Osteoblast (primary cell): ENCODE results near the gene IFT52. TPM values are rescaled to one million over a fixed set of nuclear protein-coding genes. Genes with fewer than 3 reads are reported as not detected.

Experiments used
- DNase-seq: peaks from one replicate; pipeline ENCODE4 v3.0.0; 2011; ENCODE audit warnings: low spot score, mixed read lengths; ENCODE audit not compliant: insufficient read length; ENCODE audit errors: missing footprints
- H2AFZ ChIP-seq: 2 replicates; pipeline ENCODE4 v1.6.0; 2011; ENCODE audit warnings: mild to moderate bottlenecking, low read length
- H3K27ac ChIP-seq: 2 replicates; pipeline ENCODE4 v1.5.1; 2011; ENCODE audit warnings: mild to moderate bottlenecking, low read depth, low read length, moderate library complexity
- H3K27me3 ChIP-seq: 2 replicates; pipeline ENCODE4 v1.6.0; 2012; ENCODE audit warnings: mild to moderate bottlenecking, control low read depth, inconsistent platforms, low read length, moderate library complexity; ENCODE audit not compliant: insufficient read depth
- H3K36me3 ChIP-seq: 2 replicates; pipeline ENCODE4 v1.5.1; 2011; ENCODE audit warnings: mild to moderate bottlenecking, low read length, control low read depth, moderate library complexity; ENCODE audit not compliant: insufficient read depth
- H3K4me1 ChIP-seq: 2 replicates; pipeline ENCODE4 v1.5.1; 2011; ENCODE audit warnings: mild to moderate bottlenecking, low read length, control low read depth, moderate library complexity; ENCODE audit not compliant: insufficient read depth
- H3K4me2 ChIP-seq: 2 replicates; pipeline ENCODE4 v1.6.0; 2011; ENCODE audit warnings: mild to moderate bottlenecking, low read length; ENCODE audit not compliant: insufficient read depth
- H3K4me3 ChIP-seq: fragments of 200-600 bp; sonication (generic); 3 replicates; pipeline ENCODE4 v1.5.1; 2012; ENCODE audit warnings: mild to moderate bottlenecking, low read length, inconsistent platforms; ENCODE audit not compliant: insufficient read depth
- H3K79me2 ChIP-seq: 2 replicates; pipeline ENCODE4 v1.6.0; 2012; ENCODE audit warnings: mild to moderate bottlenecking, low read length, control low read depth, inconsistent platforms; ENCODE audit not compliant: insufficient read depth
- H3K9me3 ChIP-seq: 2 replicates; pipeline ENCODE4 v1.5.1; 2011; ENCODE audit warnings: low read depth, low read length, control low read depth
- H4K20me1 ChIP-seq: 2 replicates; pipeline ENCODE4 v1.6.0; 2012; ENCODE audit warnings: mild to moderate bottlenecking, low read length, control low read depth; ENCODE audit not compliant: insufficient read depth
- CTCF ChIP-seq: IDR thresholded peaks from 2 replicates; pipeline ENCODE4 v1.5.1; 2011; ENCODE audit warnings: mild to moderate bottlenecking, low read depth, low read length, moderate library complexity; ENCODE audit errors: extremely low read depth
- total RNA-seq: library from RNA; depleted of rRNA; stranded (reverse); fragments of >200 nt; gene quantifications from 2 replicates; pipeline ENCODE4 v1.2.3, GENCODE V29; 2012

Gene IFT52
- total RNA-seq, 1 donor, result 63.0 TPM

DNA sequence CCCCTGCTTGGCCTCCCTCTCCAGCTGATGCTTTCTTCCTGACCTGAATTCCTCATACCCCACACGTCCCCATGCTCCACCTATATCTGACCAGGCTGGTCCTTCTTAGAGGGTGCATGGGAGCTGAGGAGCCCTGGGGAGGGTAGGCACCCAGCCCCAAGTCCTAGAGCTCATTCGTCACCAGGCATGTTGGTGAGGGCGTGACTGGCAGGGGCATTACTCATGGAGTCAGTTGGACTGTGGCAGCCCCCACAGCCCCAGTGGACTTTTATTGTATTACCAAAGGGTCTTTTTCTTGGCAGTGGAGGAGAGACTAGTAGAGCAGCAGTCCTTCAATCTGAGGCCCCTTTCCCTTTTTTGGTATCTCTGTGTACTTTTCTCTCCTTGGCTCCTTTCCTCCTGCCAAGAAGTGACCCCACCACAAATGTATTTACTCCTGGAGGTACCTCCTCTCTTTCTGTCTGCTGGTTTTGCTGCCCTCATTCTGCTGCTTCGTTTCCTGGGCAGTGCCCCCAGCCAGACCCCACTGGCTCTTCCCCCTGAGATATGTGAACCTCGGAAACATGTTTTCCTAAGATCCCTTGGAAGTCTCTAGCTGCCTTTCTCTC is 42.4 kb upstream of the IFT52 start:
- H3K27ac ChIP-seq, result no peak overlapping the region
- no peaks in the 10 kb centered on the region for H3K36me3 ChIP-seq
- no peaks in the 10 kb centered on the region for H3K27me3 ChIP-seq

DNA sequence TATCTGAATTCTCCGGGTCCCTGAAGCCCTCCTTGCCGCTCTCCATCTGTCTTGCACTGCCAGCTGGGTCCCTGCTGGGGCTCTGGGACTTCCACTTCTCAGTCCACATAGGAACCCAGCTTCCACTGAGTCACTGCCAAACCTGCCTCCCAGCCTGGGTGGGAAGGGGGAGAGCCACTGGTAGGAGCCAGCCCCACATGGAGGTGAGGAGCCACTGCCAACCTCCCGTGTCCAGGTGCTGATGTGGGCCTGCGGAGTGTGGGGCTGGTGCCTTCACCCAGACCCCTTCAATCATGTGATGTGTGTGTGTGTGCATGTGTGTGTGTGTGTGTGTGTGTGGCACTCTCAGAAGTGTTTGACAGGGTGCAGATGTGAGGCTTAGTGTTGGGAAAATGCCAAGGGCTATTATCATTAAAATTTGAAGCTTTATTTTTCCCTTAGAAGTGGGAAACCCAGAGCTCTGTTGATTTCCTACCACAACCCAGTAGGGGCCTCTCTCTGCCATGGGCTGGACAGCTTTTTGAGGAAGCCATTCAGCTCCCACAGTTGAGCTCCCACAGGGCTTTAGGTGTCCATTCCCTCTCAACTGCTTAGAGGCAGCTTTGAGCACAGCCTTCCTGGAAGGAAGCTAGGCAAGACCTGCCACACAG is 41.2 kb upstream of the IFT52 start:
- Histone ChIP-seq H3K36me3 (no peaks in the 10 kb centered on the region), H4K20me1 (no peaks in the 10 kb centered on the region), H3K4me1 (no peaks in the 10 kb centered on the region), H3K27ac (no peak overlapping the region), H2AFZ (no peak overlapping the region), H3K79me2 (no peaks in the 10 kb centered on the region), H3K4me2 (no peak overlapping the region), H3K27me3 (no peaks in the 10 kb centered on the region), H3K4me3 (no peak overlapping the region), H3K9me3 (no peaks in the 10 kb centered on the region)
- no peak for DNase-seq
- TF ChIP-seq CTCF, result no peak

More for the DNA sequence above, 42.4 kb upstream of the IFT52 start:
- H3K4me1 ChIP-seq, result no peaks in the 10 kb centered on the region
- TF ChIP-seq CTCF, result no peak
- H3K4me3 ChIP-seq, result no peak overlapping the region
- no peaks in the 10 kb centered on the region for H3K9me3 ChIP-seq
- DNase-seq, result no peak
- no peak overlapping the region for H2AFZ ChIP-seq
- H3K4me2 ChIP-seq, result no peak overlapping the region
- no peaks in the 10 kb centered on the region for H3K79me2 ChIP-seq
- no peaks in the 10 kb centered on the region for H4K20me1 ChIP-seq

- no peaks in the 10 kb centered on the region for H3K79me2 ChIP-seq
- no peaks in the 10 kb centered on the region for H3K36me3 ChIP-seq
- DNase-seq, result no peak
- no peak overlapping the region for H3K27ac ChIP-seq
- no peak overlapping the region for H3K4me3 ChIP-seq
- H3K27me3 ChIP-seq, result no peaks in the 10 kb centered on the region
- no peaks in the 10 kb centered on the region for H3K4me1 ChIP-seq
- H3K9me3 ChIP-seq, result no peaks in the 10 kb centered on the region
- H4K20me1 ChIP-seq, result no peaks in the 10 kb centered on the region
- no peak overlapping the region for H3K4me2 ChIP-seq
- no peak overlapping the region for H2AFZ ChIP-seq
- TF ChIP-seq CTCF, result no peak
Measured at GRCh38 chr20:43550456-43550855, 40.3 kb upstream of the IFT52 start.

- no peaks in the 10 kb centered on the region for H3K36me3 ChIP-seq
- no peaks in the 10 kb centered on the region for H3K79me2 ChIP-seq
- H3K4me3 ChIP-seq, result no peak overlapping the region
- no peaks in the 10 kb centered on the region for H3K9me3 ChIP-seq
- H2AFZ ChIP-seq, result no peak overlapping the region
- H3K4me2 ChIP-seq, result no peak overlapping the region
- H3K27ac ChIP-seq, result no peak overlapping the region
- H3K27me3 ChIP-seq, result no peaks in the 10 kb centered on the region
- no peaks in the 10 kb centered on the region for H3K4me1 ChIP-seq
- no peaks in the 10 kb centered on the region for H4K20me1 ChIP-seq
- no peak for TF ChIP-seq CTCF
- no peak for DNase-seq
Measured at GRCh38 chr20:43554369-43554768, 36.4 kb upstream of the IFT52 start.
